PC-3 (cell line): Measurements from ENCODE around the gene DAB1. TPM values are rescaled to one million over a fixed set of nuclear protein-coding genes. Genes with fewer than 3 reads are reported as not detected.

ENCODE experiments used
- ATAC-seq: fragments of 200-7000 bp; cut with Tn5 transposase; 2 replicates; pipeline ENCODE4 v1.9.1; 2020; ENCODE audit warnings: mild to moderate bottlenecking, moderate library complexity
- BruUV-seq: library from RNA; stranded (reverse); fragments of 400-500 nt; replicated peaks from 2 replicates; lab custom pipeline; 2021; lab: Mats Ljungman, UMichigan
- CTCF ChIA-PET: fragments of 300-600 bp; sonication (Branson Sonifier 250); formaldehyde crosslinking; loops from one replicate; lab custom pipeline; 2022; ENCODE audit warnings: antibody characterized with exemption; lab: Charles Lee
- POLR2A ChIA-PET: fragments of 300-600 bp; sonication (Branson Sonifier 250); formaldehyde crosslinking; loops from one replicate; lab custom pipeline; 2022; ENCODE audit warnings: antibody characterized with exemption; ENCODE audit not compliant: unreplicated experiment; lab: Charles Lee
- DNase-seq: peaks from one replicate; pipeline ENCODE4 v3.0.0-alpha.2; 2015
- H2AFZ ChIP-seq: fragments of 300-600 bp; sonication (generic); 2 replicates; pipeline ENCODE4 v1.6.0; 2016; ENCODE audit warnings: antibody characterized with exemption, low read length
- H3F3A ChIP-seq: fragments of 300-600 bp; sonication (generic); one replicate; pipeline ENCODE4 v1.6.0; 2017; ENCODE audit warnings: antibody characterized with exemption, low read length, control low read depth, mild to moderate bottlenecking; ENCODE audit not compliant: unreplicated experiment
- H3K27ac ChIP-seq: fragments of 300-600 bp; sonication (generic); 2 replicates; pipeline ENCODE4 v1.5.1; 2016; ENCODE audit warnings: mild to moderate bottlenecking, low read length
- H3K27me3 ChIP-seq: fragments of 300-600 bp; sonication (generic); 2 replicates; pipeline ENCODE4 v1.6.1; 2016; ENCODE audit warnings: low read length, mixed read lengths
- H3K36me3 ChIP-seq: fragments of 300-600 bp; sonication (generic); 2 replicates; pipeline ENCODE4 v1.6.1; 2016; ENCODE audit warnings: low read depth, mixed run types, low read length, mixed read lengths
- H3K4me1 ChIP-seq: fragments of 300-600 bp; sonication (generic); 2 replicates; pipeline ENCODE4 v1.5.1; 2016; ENCODE audit warnings: low read length; ENCODE audit not compliant: insufficient read depth
- H3K4me2 ChIP-seq: fragments of 300-600 bp; sonication (generic); 2 replicates; pipeline ENCODE4 v1.6.0; 2016; ENCODE audit warnings: low read length
- H3K4me3 ChIP-seq: fragments of 300-600 bp; sonication (generic); 2 replicates; pipeline ENCODE4 v1.5.1; 2016; ENCODE audit warnings: mild to moderate bottlenecking, low read length, mixed read lengths
- H3K79me2 ChIP-seq: fragments of 300-600 bp; sonication (generic); 2 replicates; pipeline ENCODE4 v1.6.1; 2017; ENCODE audit warnings: low read length, mixed read lengths
- H3K9ac ChIP-seq: fragments of 300-600 bp; sonication (generic); 2 replicates; pipeline ENCODE4 v1.6.0; 2016; ENCODE audit warnings: mild to moderate bottlenecking, low read length
- H3K9me2 ChIP-seq: fragments of 300-600 bp; sonication (generic); replicated peaks from 2 replicates; pipeline ENCODE4 v1.6.1; 2016; ENCODE audit warnings: mixed run types, low read length, mixed read lengths
- H3K9me3 ChIP-seq: fragments of 300-600 bp; sonication (generic); 2 replicates; pipeline ENCODE4 v1.6.1; 2016; ENCODE audit warnings: low read length, mixed read lengths
- H4K20me1 ChIP-seq: fragments of 300-600 bp; sonication (generic); 2 replicates; pipeline ENCODE4 v1.6.1; 2016; ENCODE audit warnings: low read length, mixed read lengths
- EZH2 ChIP-seq: fragments of 300-600 bp; sonication (generic); IDR thresholded peaks from one replicate; pipeline ENCODE4 v1.6.1; 2017; ENCODE audit warnings: antibody characterized with exemption, mild to moderate bottlenecking, low read length; ENCODE audit not compliant: unreplicated experiment
- EZH2phosphoT487 ChIP-seq: fragments of 300-600 bp; sonication (generic); IDR thresholded peaks from 2 replicates; pipeline ENCODE4 v1.6.1; 2018; ENCODE audit warnings: mild to moderate bottlenecking, antibody characterized with exemption, low read length, borderline replicate concordance
- intact Hi-C: fragments of 100-400 bp; cut with micrococcal nuclease; formaldehyde crosslinking; loops from 2 replicates; pipeline ENCODE4 v1.9.0; 2023
- total RNA-seq: library from RNA; depleted of rRNA; stranded (reverse); fragments of >200 nt; gene quantifications from 2 replicates; pipeline ENCODE4 v1.2.3, GENCODE V29; 2014
- TF ChIP-seq, protein P1 (sequence below): fragments of 300-600 bp; sonication (generic); conservative IDR thresholded peaks from 2 replicates; pipeline ENCODE4 v1.5.1; 2017; ENCODE audit warnings: antibody characterized with exemption, low read depth, mild to moderate bottlenecking, low read length

DAB1 gene
- total RNA-seq, 1 experiment from 2014 or later, result not detected

DNA sequence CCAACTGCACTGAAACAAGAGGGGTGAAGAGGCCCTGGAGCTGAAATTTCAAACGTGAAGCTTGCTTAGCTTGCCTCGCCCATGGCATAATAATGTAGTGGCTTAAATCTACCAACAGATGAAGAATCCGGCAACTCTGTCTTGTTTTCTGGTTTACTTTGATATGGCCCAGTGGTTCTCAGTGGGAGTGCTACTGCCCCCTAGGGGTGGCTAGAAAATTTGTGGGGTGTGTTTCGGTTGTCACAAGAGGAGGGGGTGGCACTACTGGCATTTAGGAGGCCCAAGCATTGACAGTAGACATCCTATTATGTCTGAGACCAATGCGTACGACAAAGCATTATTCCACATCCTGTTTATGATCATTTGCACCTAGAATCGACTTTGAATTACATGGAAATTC lies 406.1 kb downstream of the DAB1 start:
- H3K79me2 ChIP-seq, result no peaks in the 10 kb centered on the region
- H3F3A ChIP-seq, result no peaks in the 10 kb centered on the region
- H3K9me3 ChIP-seq, result no peaks in the 10 kb centered on the region
- H3K9me2 ChIP-seq, result no peaks in the 10 kb centered on the region
- no TSS peak for BruUV-seq
- H2AFZ ChIP-seq, result no peak overlapping the region
- no peak overlapping the region for H3K27ac ChIP-seq
- H4K20me1 ChIP-seq, result no peaks in the 10 kb centered on the region
- no peak overlapping the region for H3K4me2 ChIP-seq
- no peak for TF ChIP-seq EZH2
- TF ChIP-seq, protein P1, sequence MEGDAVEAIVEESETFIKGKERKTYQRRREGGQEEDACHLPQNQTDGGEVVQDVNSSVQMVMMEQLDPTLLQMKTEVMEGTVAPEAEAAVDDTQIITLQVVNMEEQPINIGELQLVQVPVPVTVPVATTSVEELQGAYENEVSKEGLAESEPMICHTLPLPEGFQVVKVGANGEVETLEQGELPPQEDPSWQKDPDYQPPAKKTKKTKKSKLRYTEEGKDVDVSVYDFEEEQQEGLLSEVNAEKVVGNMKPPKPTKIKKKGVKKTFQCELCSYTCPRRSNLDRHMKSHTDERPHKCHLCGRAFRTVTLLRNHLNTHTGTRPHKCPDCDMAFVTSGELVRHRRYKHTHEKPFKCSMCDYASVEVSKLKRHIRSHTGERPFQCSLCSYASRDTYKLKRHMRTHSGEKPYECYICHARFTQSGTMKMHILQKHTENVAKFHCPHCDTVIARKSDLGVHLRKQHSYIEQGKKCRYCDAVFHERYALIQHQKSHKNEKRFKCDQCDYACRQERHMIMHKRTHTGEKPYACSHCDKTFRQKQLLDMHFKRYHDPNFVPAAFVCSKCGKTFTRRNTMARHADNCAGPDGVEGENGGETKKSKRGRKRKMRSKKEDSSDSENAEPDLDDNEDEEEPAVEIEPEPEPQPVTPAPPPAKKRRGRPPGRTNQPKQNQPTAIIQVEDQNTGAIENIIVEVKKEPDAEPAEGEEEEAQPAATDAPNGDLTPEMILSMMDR, result peak; percentile 50; the same call in 1 of the 2 replicates
- intact Hi-C loops, result no loop called here
- no peak overlapping the region for H3K4me3 ChIP-seq
- no peak overlapping the region for H3K9ac ChIP-seq
- no peak for ATAC-seq
- 0 out of 2 replicates have a peak, but pooled peaks cover 4% of the 10 kb centered on the region for H3K27me3 ChIP-seq
- ChIA-PET CTCF (no interaction called here), POLR2A (no interaction called here)
- DNase-seq, result no peak
- H3K36me3 ChIP-seq, result no peaks in the 10 kb centered on the region
- no peaks in the 10 kb centered on the region for H3K4me1 ChIP-seq

GRCh38 chr1:57017200-57017599 lies 406.7 kb downstream of the DAB1 start:
- Histone ChIP-seq H3K9ac (no peak overlapping the region), H3K27me3 (0 out of 2 replicates have a peak, but pooled peaks cover 8% of the 10 kb centered on the region), H3K9me2 (no peaks in the 10 kb centered on the region), H3K36me3 (no peaks in the 10 kb centered on the region), H3K4me1 (no peaks in the 10 kb centered on the region), H3F3A (no peaks in the 10 kb centered on the region), H3K79me2 (no peaks in the 10 kb centered on the region), H3K4me3 (no peak overlapping the region), H3K27ac (no peak overlapping the region), H2AFZ (no peak overlapping the region), H3K9me3 (no peaks in the 10 kb centered on the region), H3K4me2 (no peak overlapping the region), H4K20me1 (no peaks in the 10 kb centered on the region)
- peak; percentile 8 for DNase-seq
- ChIA-PET POLR2A (no interaction called here), CTCF (no interaction called here)
- ATAC-seq, result no peak
- intact Hi-C loops, result no loop called here
- TF ChIP-seq, protein P1, result no peak
- no peak for TF ChIP-seq EZH2phosphoT487
- TF ChIP-seq EZH2, result no peak
- no TSS peak for BruUV-seq

DNA sequence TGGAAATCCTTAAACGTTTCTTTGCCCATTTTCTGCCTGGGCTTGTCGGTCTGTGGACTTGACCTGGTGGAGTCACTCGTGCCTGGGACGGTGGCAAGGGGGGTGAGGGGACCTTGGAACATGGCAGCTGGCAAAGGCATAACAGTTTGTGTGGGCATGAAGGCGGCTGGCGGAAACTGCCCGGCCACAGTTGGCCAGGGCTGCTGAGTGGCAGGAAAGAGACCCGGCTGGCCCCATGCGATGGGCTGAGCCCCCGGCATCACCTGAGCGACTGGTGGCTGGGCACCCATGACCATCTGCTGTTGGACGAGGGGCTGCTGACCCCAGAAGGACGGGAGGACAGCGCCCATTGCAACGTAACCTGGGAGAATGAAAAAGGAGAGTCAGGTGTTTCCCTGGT lies 408.8 kb downstream of the DAB1 start:
- ChIA-PET POLR2A (no interaction called here), CTCF (no interaction called here)
- Histone ChIP-seq H4K20me1 (no peaks in the 10 kb centered on the region), H3K4me1 (no peaks in the 10 kb centered on the region), H3K27ac (no peak overlapping the region), H3K36me3 (no peaks in the 10 kb centered on the region), H3K4me2 (no peak overlapping the region), H3K9me3 (no peaks in the 10 kb centered on the region), H3K9me2 (no peaks in the 10 kb centered on the region), H3K9ac (no peak overlapping the region), H2AFZ (no peak overlapping the region), H3K27me3 (0 out of 2 replicates have a peak, but pooled peaks cover 16% of the 10 kb centered on the region), H3F3A (no peaks in the 10 kb centered on the region), H3K79me2 (no peaks in the 10 kb centered on the region), H3K4me3 (no peak overlapping the region)
- no TSS peak for BruUV-seq
- TF ChIP-seq EZH2phosphoT487 (no peak), EZH2 (no peak)
- TF ChIP-seq, protein P1, result no peak
- intact Hi-C loops, result no loop called here
- ATAC-seq (no peak), DNase-seq (no peak)
